NB4 (cell line): Measurements from ENCODE around the gene TMEM106C.

Source experiments
- POLR2A ChIP-seq: IDR thresholded peaks from 2 replicates; pipeline ENCODE4 v1.6.1; 2011; ENCODE audit warnings: mild to moderate bottlenecking; ENCODE audit not compliant: insufficient read length; ENCODE audit errors: extremely low read depth
- TF ChIP-seq, protein P1 (sequence below): IDR thresholded peaks from one replicate; pipeline ENCODE4 v1.5.1; 2012; ENCODE audit warnings: low read depth, low read length

GRCh38 chr12:47945341-47945728 is 18.1 kb upstream of the TMEM106C start:
- TF ChIP-seq, protein P1, sequence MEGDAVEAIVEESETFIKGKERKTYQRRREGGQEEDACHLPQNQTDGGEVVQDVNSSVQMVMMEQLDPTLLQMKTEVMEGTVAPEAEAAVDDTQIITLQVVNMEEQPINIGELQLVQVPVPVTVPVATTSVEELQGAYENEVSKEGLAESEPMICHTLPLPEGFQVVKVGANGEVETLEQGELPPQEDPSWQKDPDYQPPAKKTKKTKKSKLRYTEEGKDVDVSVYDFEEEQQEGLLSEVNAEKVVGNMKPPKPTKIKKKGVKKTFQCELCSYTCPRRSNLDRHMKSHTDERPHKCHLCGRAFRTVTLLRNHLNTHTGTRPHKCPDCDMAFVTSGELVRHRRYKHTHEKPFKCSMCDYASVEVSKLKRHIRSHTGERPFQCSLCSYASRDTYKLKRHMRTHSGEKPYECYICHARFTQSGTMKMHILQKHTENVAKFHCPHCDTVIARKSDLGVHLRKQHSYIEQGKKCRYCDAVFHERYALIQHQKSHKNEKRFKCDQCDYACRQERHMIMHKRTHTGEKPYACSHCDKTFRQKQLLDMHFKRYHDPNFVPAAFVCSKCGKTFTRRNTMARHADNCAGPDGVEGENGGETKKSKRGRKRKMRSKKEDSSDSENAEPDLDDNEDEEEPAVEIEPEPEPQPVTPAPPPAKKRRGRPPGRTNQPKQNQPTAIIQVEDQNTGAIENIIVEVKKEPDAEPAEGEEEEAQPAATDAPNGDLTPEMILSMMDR, result no peak
- no peak for TF ChIP-seq POLR2A
